GM12874 (cell line): ENCODE measurements around the gene GNAO1.

Source experiments
- CTCF ChIP-seq: IDR thresholded peaks from 2 replicates; pipeline ENCODE4 v1.5.1; 2011; ENCODE audit warnings: low read depth, mild to moderate bottlenecking, control low read depth, low read length, moderate library complexity; ENCODE audit not compliant: insufficient read depth

GNAO1 gene

GRCh38 chr16:56279132-56279531, 87.8 kb downstream of the GNAO1 start:
- no peak for TF ChIP-seq CTCF

DNA sequence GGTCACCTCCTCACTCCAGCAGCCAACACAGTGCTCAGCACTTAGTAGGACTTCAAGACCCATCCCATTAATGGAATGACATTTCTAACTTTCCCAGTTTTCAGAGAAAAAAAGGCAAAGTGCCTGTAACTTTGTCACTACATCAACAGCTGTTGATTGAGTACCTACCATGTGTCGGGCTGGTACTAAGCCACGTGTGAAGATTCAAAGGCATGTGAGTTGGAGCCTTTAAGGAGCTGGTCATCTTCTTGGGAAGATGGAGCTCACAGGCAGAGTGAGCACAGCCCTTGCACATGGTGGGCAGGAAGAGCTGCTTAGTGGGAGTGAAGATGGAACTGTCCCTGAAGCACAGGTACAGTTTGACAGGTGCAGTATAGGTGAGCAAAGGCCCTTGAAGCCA, 88.6 kb downstream of the GNAO1 start:
- TF ChIP-seq CTCF = no peak

DNA sequence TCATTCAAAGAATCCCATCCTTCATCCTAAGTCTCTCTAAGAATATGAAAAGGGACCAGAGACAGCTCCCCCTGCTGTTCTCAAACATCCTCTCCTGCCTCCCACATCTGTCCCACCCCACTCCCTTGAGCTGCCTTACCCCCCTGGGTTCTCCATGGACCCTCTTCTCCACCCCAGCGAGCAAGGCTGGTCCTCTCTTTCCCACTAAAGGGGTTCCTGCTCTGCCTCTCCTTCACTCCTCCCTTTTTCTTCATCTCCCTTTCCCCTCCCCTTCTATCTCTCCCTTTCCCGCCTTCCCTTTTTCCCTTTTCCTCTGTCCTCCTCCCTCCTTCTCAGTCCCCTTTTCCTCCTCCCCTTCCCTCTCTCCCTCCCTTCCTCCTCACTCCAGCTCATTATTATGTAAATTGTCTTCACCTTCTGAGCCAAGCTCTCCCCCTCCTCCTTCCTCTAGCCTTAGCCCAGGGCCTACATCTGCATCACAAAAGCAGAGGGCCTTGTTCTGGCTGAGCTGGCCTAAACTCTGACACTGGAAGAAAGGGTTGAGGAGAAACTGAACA, 90.0 kb downstream of the GNAO1 start:
- peak; percentile 30; the same call in 1 of the 2 replicates for TF ChIP-seq CTCF

- no peak for TF ChIP-seq CTCF
Observed at GRCh38 chr16:56282451-56282850, 91.2 kb downstream of the GNAO1 start.

GRCh38 chr16:56284521-56284920, 93.2 kb downstream of the GNAO1 start:
- no peak for TF ChIP-seq CTCF

GRCh38 chr16:56286809-56287208, 95.5 kb downstream of the GNAO1 start:
- TF ChIP-seq CTCF = no peak

GRCh38 chr16:56288019-56288418, 96.7 kb downstream of the GNAO1 start:
- TF ChIP-seq CTCF = no peak
